ENCODE measurements around the gene PARP8. TPM values are rescaled to one million over a fixed set of nuclear protein-coding genes. Genes with fewer than 3 reads are reported as not detected.

The PARP8 gene
- total and polyA plus RNA-seq, 2 of the 8 experiments (the other 6 are each of a cell fraction or from before 2014, with no cell fraction given) = 16.6 to 30.6 TPM

DNA sequence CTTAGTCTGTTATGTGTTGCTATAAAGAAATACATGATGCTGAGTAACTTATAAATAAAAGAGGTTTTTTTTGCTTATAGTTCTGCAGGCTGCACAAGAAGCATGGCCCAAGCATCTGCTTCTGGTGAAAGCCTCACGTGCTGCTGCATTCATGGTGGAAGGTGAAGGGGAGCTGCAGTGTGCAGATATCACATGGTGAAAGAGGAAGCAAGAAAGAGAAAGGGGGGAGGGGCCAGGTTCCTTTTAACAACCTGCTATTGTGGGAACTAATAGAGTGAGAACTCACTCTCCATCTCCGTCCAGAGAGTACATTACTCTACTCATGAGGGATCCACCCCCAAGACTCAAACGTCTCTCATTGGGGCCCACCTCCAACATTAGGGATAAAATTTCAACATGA lies 12.5 kb upstream of the PARP8 start:
- H3K23me2 ChIP-seq (ENCODE audit: low read depth, low read length) = no peaks in the 10 kb centered on the region
- H3K23ac ChIP-seq (ENCODE audit: insufficient read length) = no peak overlapping the region
- no peaks in the 10 kb centered on the region for H3K79me2 ChIP-seq (ENCODE audit: control insufficient read depth in 1 of 2, insufficient read depth in 2 of 2, low read length in 2 of 2)
- no peak overlapping the region for H2BK15ac ChIP-seq (ENCODE audit: low read length)
- H2AK5ac ChIP-seq (ENCODE audit: low read depth, low read length) = no peak overlapping the region
- H2BK20ac ChIP-seq (ENCODE audit: low read length) = no peak overlapping the region
- no peak overlapping the region for H3K9ac ChIP-seq (replicated peaks in 1 of 4; ENCODE audit: extremely low read depth in 1 of 4, low read depth in 3 of 4, low read length in 3 of 4)
- H4K91ac ChIP-seq (replicated peaks; ENCODE audit: insufficient read length, low read length) = no peak overlapping the region
- H3K4ac ChIP-seq (replicated peaks; ENCODE audit: insufficient read length, low read depth, low read length) = no peak overlapping the region
- H4K8ac ChIP-seq (ENCODE audit: extremely low read depth, insufficient read depth, low read length) = no peak overlapping the region
- H4K20me1 ChIP-seq (replicated peaks in 1 of 2; ENCODE audit: control insufficient read depth in 1 of 2, insufficient read depth in 2 of 2, low read length in 2 of 2) = no peaks in the 10 kb centered on the region
- H2AFZ ChIP-seq (ENCODE audit: low read length) = no peak overlapping the region
- no peak overlapping the region for H2BK5ac ChIP-seq (ENCODE audit: low read depth, low read length)
- no peak for DNase-seq (ENCODE audit: low read depth in 1 of 2, low spot score in 2 of 2)
- H3K56ac ChIP-seq (replicated peaks; ENCODE audit: insufficient read length, low read depth, low read length) = no peak overlapping the region
- no peaks in the 10 kb centered on the region for H3K79me1 ChIP-seq (ENCODE audit: low read depth, low read length)
- 96% methylated on average over 3 of the region's 3 CpGs; no CpG with 5 or more reads in 1 of the 2 experiments for WGBS, 2 experiments (ENCODE audit: extremely low coverage in 1 of 2, insufficient coverage in 1 of 2, insufficient read length in 1 of 2, insufficient replicate concordance in 2 of 2, low coverage in 1 of 2, low lambda C conversion rate in 2 of 2, missing lambda C conversion rate in 1 of 2)
- no peak for FAIRE-seq
- H3K27me3 ChIP-seq (replicated peaks in 1 of 4; ENCODE audit: control insufficient read depth in 3 of 4, extremely low read depth in 1 of 4, insufficient read depth in 3 of 4, low read length in 3 of 4) = no peaks in the 10 kb centered on the region
- no peak overlapping the region for H4K5ac ChIP-seq (ENCODE audit: insufficient read length, low read depth, low read length)
- POLR2A ChIA-PET (ENCODE audit: partially characterized antibody) = interaction anchor here (1.1 kb wide), 1 partner anchor 13 kb away, joined by 3 read pairs; the partner anchor contains the start of gene PARP8
- CTCF ChIA-PET (ENCODE audit: partially characterized antibody) = no interaction called here
- H3K9me3 ChIP-seq (ENCODE audit: insufficient read depth in 2 of 2, low read depth in 1 of 2, low read length in 1 of 2) = no peaks in the 10 kb centered on the region
- no peak overlapping the region for H3K14ac ChIP-seq (ENCODE audit: insufficient read length)
- H3K18ac ChIP-seq (ENCODE audit: extremely low read depth, low read length) = no peak overlapping the region
- no peak overlapping the region for H2BK120ac ChIP-seq (replicated peaks; ENCODE audit: low read depth, low read length)
- no peaks in the 10 kb centered on the region for H3K36me3 ChIP-seq (ENCODE audit: control insufficient read depth in 2 of 4, insufficient read depth in 4 of 4, low read length in 3 of 4)
- no peak overlapping the region for H3K4me2 ChIP-seq (ENCODE audit: insufficient read depth in 1 of 2, low read depth in 2 of 2, low read length in 2 of 2)
- peaks cover 0 to 4% (median 0%) of the 10 kb centered on the region in 4 experiments; a peak in 1 of 7 replicates for H3K4me1 ChIP-seq (replicated peaks in 1 of 4; ENCODE audit: control insufficient read depth in 3 of 4, insufficient read depth in 4 of 4, low read length in 3 of 4)
- no peak overlapping the region for H3K27ac ChIP-seq (ENCODE audit: low read depth, low read length)
- H3K4me3 ChIP-seq (ENCODE audit: extremely low read depth in 1 of 4, insufficient read depth in 2 of 4, low read depth in 3 of 4, low read length in 4 of 4) = no peak overlapping the region
- no peak overlapping the region for H2BK12ac ChIP-seq (ENCODE audit: low read depth, low read length)
- TF ChIP-seq KDM4A (IDR thresholded peaks at IDR 0.05; ENCODE audit: low read depth, low read length, severe bottlenecking) (no peak), ZNF274 (IDR thresholded peaks at IDR 0.05; ENCODE audit: borderline replicate concordance, extremely low read depth, low read length) (no peak), TAF1 (IDR thresholded peaks at IDR 0.05; ENCODE audit: low read depth, low read length) (no peak), CHD1 (IDR thresholded peaks at IDR 0.05; ENCODE audit: low read depth, low read length) (no peak), CTBP2 (IDR thresholded peaks at IDR 0.05; ENCODE audit: borderline replicate concordance, insufficient read depth, insufficient read length, low read length) (no peak), PHF8 (conservative IDR thresholded peaks at IDR 0.05; ENCODE audit: low read depth, low read length) (no peak), NANOG (IDR thresholded peaks at IDR 0.05; ENCODE audit: insufficient read depth, low read depth, low read length, poor library complexity, severe bottlenecking) (no peak), POLR2A (IDR thresholded peaks at IDR 0.05; ENCODE audit: control extremely low read depth in 1 of 2, low read depth in 2 of 2, low read length in 2 of 2) (no peak), NRF1 (IDR thresholded peaks at IDR 0.05; ENCODE audit: low read depth, low read length) (no peak), SP1 (IDR thresholded peaks at IDR 0.05; ENCODE audit: low read depth, low read length) (no peak), MAFK (IDR thresholded peaks at IDR 0.05; ENCODE audit: low read depth, low read length) (no peak)
- TF ChIP-seq, protein P1, sequence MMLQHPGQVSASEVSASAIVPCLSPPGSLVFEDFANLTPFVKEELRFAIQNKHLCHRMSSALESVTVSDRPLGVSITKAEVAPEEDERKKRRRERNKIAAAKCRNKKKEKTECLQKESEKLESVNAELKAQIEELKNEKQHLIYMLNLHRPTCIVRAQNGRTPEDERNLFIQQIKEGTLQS (IDR thresholded peaks at IDR 0.05; ENCODE audit: insufficient read depth, low read depth, low read length) = no peak

Data from H1 (cell line).